Hematopoietic multipotent progenitor cell treated with erythropoietin and hydrocortisone succinate and interleukin-3 and kit ligand, for 17 days (in vitro differentiated cells): ENCODE results near the gene NCK2.
A peak's percentile ranks its signal among the peaks of the same experiment; 100 is the strongest.
"Not testable (repeated sequence)": the region's sequence is repeated elsewhere in the genome, so short reads cannot be mapped to it uniquely, and the experiment has no call there.

Source experiments
- DNase-seq: peaks from one replicate; pipeline ENCODE4 v3.0.0-alpha.2; 2015; ENCODE audit warnings: low spot score

NCK2 gene

DNA sequence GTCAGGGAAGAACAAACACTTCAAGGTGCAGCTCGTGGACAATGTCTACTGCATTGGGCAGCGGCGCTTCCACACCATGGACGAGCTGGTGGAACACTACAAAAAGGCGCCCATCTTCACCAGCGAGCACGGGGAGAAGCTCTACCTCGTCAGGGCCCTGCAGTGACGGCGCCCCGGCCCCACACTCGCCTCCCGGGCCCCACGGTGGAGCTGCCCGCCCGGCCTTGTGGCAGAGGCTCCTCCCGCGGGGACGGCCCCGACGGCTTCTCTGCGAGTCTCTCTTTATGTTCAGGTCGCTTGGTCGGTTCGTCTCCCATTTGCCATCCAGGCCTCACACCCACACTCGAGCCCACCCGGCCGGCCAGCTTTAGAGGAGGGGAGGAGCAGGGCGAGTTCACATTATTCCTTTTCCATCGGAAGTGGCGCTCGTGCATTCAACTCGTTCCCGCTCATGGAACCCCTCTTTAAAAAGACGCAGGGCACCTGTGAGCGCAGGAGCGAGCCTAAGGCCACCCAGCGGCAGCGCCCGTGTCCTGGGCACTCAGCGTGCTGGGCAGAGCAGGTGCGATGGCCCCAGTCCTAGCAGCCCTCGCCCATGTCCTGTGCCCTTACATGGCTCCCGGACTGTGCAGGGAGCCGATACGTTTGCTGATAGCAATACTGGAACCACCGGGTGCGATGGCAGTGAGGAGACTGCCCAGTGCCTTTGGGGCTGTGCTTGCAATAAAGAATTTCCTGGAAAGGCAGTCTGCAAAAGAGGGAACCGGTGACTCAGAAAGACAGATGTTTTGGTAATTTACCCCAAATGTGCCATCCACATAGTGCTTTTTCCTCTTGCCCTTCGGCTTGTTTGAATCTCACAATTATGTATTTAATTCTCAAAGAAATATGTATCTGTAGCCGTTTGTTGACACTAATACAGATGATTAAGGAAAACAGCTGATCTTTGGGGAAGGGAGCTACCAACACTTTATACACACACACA is 148.6 kb downstream of the NCK2 start:
- no peak for DNase-seq

DNA sequence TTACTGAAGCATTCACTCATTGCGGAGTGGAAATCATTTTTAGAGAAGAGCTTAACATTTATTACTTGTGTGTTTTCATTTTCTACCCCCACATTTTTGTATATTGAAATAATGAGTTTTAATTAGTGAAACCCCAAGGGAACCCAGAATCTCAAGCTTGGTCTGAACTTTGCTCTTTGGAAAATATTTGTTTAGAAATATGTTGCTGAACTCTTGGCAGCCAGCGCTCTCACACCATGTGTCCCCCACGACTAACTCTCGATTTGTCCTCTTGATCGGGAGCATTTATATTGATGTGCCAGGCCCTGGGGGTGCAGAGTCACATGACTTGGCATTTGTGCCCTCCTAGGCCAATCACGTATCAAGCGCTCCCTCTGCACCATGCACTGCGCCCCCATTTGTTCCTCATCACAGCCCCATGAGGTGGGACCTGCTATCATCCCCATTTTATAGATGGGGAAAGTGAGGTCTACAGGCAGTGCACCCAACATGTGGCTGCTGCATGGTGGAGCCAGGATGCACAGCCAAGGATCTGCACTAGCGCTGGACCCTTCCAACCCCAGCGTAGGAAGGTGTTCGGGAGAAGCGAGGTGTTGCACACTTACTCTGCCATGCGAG is 149.7 kb downstream of the NCK2 start:
- no peak for DNase-seq

DNA sequence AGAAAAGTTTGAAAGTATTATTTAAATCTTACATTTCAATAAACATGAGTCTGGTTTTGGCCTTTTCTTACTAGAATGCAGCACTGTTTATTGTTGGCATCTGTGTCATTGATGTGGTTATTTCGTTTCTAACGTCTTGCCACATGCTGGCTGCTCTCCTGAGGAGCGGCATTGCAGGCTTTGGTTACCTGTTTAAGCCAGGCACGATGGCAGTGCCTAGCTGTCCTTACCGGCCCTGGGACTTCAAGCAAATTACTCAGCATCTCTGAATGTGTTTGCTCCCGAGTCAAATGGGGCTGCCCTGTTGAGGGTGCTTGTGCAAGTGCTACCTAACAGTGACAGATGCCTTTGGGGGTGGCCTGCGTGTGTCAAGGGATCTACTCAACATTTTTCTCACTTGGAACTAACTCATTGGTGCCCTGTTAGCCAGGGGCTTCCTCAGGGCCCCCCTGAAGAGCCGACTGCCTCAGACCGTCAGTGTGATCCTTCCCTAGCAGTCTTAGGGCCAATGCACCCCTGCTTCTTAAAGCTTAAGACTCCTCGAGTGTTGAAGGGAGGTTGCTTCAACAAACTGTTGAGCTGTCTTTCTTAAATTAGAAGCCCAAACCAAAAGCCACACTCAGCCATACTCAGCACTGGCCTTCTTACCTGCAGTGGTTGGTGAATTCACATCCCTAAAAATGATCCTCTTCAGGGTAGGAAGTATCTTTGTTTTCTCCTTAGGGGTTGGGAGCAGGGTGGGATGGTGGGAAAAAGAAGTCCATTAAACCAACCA is 151.5 kb downstream of the NCK2 start:
- no peak for DNase-seq

DNA sequence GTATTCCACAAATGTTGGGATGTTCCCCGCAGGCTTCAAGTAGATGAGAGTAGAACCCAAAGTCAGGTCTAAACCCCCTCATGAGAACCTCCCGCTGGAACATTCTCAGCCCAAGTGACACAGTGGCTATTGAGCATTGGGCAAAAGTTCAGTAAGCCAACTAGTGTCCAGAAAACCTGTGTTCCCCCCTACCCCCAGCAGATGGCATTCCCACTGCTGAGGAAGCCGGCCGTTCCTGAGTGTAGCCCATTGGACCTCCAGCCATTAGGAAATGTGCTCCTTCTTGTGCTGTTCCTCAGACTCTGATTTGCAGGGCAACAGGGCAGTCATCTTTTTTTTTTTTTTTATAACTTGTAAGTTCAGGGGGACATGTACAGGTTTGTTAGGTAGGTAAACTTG is 152.1 kb downstream of the NCK2 start:
- DNase-seq: no peak

DNA sequence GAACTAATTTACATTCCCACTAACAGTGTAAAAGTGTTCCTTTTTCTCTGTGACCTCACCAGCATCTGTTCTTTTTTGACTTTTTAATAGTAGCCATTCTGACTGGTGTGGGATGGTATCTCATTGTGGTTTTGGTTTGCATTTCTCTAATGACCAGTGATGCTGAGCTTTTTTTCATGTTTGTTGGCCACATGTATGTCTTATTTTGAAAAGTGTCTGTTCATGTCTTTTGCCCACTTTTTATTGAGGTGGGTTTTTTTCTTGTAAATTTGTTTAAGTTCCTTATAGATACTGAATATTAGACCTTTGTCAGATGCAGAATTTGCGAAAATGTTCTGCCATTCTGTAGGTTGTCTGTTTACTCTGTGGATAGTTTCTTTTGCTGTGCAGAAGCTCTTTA is 153.0 kb downstream of the NCK2 start:
- not testable (repeated sequence) for DNase-seq

DNA sequence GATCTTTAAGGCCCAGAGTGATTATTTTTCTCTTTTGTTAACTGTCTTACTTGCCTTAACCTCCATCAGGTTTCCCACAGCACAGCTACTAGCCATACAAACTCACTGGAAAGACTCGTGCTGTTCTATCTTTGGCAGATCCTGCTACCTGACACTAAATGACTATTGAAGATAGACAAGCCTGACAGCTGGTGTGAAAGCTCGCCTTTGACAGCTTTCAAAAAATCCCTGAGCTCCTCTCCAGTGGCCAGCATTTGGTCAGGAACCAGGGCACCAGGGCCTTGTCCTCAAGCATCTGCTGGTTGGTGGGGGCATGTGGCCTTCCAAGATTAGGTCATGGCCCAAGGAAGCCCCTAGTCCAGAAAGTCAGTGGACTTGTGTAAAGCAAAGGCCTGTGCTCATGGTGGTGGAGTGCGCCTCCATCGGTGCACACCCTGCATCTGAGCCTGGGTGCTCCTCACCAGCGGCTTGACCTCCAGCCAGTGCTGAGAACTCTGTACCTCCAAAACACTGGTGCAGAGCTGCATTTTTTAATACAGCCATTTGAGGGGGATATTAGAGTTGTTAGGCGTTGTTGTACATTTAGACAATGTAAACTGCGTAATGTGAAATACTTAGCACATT is 158.5 kb downstream of the NCK2 start:
- DNase-seq: no peak

DNA sequence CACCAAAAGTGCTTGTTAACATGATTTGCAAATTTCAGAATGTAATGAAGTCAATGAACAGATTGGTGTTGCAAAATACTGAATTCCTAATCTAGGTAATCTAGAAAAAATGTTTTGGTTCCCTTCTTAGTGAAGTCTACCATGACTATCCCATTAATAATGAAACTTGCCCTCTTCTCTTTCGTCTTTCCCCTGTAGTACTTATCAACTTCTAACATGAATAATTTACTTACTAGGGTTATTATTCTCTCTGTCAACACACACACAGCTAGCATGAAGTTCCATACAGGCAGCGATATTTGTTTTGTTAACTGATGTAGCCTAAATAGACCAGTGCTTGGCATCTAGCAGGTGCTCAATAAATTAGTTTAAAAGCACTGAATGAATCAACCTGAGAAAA is 160.2 kb downstream of the NCK2 start:
- no peak for DNase-seq

DNA sequence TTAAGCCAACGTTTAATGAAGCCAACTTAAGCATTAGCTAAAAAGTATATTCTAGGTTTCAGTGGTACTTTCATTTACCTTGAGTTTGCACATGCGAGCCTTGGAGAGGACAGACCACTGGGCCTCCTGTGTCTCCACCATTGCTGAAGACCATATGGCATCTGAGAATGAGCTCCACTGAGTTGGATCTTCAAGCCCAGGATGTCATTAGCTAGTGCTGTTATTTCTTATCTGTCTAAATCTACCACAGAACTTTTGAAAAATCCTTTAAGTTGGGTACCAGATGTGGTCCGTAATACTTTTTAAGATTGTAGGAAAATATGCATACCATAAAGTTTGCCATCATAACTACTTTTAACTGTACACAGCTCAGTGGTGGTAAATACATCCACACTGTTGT is 161.8 kb downstream of the NCK2 start:
- DNase-seq: no peak

DNA sequence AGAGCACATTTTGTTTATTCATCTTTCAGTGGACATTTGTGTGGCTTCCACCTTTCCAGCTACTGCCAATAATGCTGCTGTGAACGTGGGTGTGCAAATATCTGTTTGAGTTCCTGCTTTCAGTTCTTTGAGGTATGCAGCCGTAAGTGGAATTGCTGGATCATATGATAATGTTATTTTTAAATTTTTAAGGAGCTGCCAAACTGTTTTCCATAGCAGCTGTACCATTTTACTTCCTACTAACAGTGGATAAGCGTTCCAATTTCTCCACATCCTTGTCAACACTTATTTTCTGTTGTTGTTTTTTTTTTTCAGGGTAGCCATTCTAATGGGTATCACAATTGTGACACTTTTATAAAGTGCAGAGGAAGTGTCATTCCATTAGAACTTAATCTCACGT is 162.5 kb downstream of the NCK2 start:
- no peak for DNase-seq

DNA sequence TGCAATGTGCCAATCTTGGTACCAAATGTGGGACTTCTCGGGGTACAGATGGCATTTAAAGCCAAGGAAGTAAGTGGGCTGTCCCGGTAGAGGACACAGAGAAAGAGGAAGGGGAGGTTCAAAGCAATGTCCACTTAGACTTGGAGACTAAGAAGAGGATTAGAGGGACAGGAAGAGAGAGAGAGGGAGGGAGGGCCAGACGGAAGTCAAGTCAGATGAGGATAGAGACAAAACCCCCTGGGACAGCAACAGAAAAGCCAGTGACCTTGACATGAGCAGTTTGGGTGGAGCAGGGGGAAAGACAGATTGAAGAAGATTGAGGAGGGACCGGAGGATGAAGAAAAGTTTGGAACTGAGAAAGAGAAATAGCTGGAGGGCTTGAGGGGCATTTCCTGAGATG is 164.5 kb downstream of the NCK2 start:
- no peak for DNase-seq

DNA sequence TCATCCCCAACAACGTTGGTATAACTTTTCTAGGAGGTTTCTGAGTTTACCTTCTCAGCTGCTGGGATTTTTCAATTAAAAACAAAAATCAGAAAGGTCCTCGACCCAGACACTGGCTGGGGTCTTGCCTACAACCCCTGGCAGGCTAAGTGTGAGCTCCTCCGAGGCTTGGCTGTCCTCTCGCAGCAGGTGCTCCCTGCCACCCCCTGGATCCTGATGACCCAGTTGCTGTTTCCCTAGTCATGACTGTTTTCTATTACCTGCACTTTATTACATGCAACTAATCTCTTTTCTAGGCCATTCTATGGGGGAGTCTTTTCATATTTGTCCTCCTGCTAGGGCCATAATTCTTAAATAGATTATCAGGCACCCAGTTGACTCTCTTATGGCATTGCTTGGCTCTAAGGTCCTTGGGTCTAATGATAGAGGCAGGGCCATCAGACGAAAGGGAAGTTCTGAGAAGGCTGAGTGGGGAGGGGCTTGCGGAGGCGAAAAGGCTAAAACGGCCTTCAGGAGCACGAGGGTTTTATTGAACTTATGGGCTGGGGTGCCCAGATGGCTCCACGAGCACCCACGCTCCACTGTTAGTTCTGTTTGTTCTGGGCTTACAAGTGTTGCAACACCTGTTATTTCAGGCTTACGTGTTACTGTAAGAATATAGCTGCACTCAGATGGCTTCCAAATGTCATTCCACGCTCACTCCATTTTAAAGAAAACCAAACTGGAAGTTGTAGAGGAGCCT is 166.0 kb downstream of the NCK2 start:
- DNase-seq: no peak

DNA sequence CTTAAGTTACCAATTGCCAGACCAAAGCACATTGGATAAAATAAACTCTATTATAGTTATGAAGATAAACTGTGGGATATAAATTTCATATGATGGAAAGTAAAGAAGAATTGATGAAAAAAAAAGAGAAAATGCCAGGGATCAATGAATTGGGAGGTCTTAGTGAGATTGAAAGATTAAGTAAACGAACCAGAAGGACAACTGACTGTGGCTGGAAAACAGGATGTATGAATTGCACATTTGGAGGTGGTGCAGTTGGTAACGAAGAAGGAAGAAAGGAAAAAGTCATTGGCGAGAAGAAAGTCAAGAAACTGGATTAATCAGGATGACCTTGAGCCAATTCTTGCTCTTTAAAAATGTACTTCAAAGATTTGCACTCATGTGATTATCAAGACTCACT is 166.7 kb downstream of the NCK2 start:
- no peak for DNase-seq

DNA sequence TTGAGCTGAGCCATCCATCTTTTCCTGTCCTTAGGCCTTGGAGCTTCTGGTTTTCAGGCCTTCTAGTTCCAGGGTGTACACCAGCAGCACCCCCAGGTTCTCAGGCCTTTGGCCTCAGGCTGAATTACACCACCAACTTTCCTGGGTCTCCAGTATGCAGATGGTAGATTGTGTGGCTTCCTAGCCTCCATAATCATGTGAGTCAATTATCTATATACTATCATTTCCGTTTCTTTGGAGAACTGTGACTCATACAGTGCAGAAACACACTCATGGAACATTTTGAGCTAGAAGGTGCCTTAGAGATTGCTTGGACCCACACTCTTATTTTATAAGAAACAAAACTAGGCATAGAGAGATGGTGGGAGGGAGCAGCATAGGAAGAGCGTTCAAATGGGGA is 167.4 kb downstream of the NCK2 start:
- no peak for DNase-seq

DNA sequence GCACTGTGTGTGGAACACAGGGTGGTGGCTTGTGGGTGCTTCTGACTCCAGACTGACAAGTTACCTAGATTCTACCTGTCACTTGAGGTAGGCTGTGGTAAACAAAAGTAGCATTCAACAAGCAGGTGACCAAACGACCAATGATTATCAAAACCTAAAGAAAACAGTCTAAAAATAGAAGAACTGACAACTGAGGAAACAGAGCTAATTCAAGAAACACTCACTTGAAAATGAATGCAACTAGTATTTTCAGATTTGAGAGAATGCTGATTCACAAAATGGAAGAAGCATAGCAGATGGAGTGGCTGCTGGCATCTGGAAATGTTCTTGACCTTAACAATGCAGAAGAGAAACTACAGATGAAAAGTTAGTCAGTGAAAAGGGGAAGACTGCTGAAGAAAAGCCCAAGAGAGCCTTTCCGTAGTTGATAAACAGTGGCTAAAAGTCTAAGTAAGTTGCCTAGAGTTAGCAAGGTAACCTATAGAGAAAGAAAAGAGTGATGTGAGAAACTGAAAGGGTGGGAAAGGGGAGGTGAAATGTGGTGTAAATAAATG is 170.4 kb downstream of the NCK2 start:
- DNase-seq: no peak

DNA sequence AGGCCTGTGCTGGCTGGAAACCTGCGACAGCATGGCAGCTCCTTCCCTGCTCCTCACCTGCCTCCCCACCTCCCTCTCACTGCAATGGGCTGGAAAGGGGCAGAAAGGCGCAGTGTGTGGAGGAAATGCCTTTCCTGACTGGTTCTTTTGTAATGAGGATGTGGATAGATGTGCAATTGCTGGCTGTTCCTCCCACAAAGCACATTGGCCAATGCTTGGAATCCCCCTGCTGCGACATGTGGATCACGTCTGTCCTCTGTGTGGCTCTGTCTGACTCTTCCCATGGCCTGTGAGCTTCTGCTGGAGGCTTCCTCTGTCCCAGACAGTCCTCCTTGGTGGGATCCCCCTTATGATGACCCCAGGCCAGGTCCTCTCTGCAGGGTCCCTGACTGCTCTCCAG is 172.5 kb downstream of the NCK2 start:
- DNase-seq: no peak

DNA sequence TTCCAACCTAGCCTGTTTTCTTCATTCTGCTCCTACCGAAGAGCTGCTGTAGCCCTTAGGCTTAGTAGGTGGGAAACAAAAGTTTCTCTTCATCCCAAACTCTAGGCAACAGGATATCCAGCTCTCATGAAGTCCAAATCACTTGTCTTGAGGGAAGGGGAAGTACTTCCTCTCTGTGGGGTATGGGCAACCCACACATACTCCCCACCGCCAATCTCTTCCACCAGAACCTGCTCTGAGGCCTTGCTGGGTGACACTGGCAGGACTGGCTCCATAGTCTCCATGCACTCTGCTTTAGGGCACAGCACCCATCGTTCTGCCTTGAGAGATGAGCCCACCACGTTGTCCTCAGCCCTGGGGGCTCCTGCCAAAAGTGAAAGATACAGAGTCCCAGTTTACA is 173.0 kb downstream of the NCK2 start:
- DNase-seq: no peak

DNA sequence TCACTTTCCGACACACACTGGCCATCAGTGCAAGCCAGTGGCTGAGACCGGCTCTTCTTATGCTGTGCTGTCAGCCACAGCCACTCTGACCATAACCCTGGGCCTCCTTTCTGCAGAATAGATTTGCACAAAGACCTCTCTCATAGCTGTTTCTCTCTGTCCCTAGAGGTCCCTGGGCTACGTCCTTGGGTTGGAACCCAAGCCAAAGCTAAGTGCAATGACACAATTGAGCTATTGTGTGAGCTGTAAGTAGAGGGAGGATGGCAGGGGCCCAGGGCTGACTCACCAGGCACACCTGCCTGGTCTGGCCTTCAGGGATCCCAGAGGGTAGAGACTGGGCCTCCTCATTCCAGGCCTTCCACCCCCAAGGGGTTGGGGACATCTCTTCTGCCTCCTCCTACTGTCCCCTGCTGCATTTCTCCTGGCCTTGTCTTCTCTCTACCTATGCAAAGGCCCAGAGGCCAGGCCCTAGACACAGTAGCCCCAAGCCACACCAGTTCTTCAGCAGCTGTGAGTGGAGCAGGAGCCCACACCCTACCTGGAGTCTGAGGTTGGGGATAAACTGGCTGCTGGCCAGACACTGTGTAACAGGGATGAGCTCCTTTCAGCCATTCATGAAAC is 174.6 kb downstream of the NCK2 start:
- DNase-seq: no peak

DNA sequence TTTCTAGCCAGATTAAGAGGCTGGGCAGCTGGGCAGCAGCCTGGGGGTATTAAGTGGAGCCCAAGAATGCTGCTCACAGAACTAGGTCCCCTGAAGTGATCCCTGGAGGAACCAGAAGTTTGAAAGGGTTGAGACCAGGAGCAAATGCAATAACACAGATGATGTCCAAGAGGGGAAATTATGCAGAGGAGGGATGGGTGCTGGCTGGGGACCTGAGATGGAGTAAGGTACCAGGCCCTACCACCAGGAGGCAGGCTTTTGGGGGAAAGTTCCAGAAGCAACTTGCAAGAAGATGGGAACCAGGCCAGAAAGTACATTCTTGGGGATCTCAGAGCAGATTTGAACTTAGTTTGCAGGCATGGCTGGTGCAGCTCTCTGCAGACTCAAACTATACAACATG is 175.1 kb downstream of the NCK2 start:
- DNase-seq: peak; percentile 14

DNA sequence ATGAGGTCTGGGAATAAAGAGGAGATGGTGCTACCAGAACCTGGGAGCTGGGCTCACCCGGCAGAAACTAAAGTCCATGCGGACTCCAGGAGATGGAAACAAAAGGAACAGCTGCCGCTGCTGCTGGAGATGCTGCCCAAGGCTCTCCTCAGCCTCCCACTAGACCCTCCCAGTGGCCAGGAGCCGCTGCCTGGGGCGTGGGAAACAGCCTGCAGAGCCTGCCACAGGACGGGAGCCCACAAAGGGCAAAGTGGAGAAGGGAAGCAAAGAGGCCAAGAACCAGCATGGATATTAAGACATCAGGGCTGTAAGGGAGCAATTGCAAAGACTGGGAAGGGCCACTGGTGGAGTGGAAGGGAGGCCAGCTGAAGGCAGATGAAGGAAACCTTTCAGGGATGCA is 179.6 kb downstream of the NCK2 start:
- DNase-seq: no peak

DNA sequence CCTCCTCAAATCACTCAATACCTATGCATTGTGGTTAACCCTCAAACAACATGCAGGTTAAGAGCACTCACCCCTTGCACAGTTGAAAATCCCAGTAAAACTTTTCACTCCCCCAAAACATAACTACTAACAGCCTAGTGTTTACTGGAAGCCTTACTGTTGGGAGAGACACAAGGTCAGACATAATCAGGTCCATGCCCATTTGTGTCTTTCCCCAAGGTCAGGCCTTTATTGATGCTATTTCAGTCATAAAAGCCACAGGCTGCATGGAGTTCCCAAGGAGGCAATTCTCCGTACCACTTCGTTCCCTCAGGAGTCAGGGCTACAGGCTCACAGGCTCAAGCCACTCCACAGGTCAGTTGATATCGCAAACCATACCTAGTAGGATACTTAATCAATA is 180.2 kb downstream of the NCK2 start:
- DNase-seq: no peak

DNA sequence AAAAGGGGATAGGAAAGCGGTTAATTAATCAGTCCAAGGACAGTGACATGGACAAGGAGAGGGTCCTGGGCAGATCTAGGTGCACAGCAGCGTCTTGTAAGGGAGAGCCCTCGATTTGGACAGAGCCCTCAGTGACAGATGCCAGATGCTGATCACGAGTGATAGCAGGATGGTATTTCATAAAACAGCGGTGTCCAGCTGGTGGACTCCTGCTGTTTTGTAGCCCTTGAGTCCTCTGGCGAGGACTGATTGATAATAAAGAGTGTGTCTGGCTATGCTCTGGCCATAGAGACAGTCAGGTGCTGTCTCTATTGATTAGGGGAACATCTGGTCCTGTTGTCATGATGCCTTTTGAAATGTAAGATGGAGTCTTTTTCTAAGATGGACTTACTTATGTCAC is 180.7 kb downstream of the NCK2 start:
- DNase-seq: no peak
